CD4-positive, alpha-beta T cell treated with Interleukin-2 at 100 ng/mL for 4 hours (primary cell): Measurements from ENCODE around the gene APOA1.

ENCODE experiments used
- DNase-seq: peaks from one replicate; pipeline ENCODE4 v3.0.0-alpha.2; 2020; ENCODE audit warnings: low spot score

APOA1 gene

GRCh38 chr11:116788975-116789374 lies 48.4 kb downstream of the APOA1 start:
- DNase-seq, result no peak

GRCh38 chr11:116788534-116788933 lies 48.9 kb downstream of the APOA1 start:
- no peak for DNase-seq

GRCh38 chr11:116787786-116788486 lies 49.5 kb downstream of the APOA1 start, which contains the start of gene ZPR1:
Gene ZPR1, minus strand, starts transcription at chr11:116788023. Its CDS starts 33 bp downstream, at chr11:116787990.
- DNase-seq, result peak; percentile 84

- DNase-seq, result no peak
Observed at GRCh38 chr11:116787436-116787785, 50.0 kb downstream of the APOA1 start.

GRCh38 chr11:116786966-116787365 lies 50.5 kb downstream of the APOA1 start:
- no peak for DNase-seq

GRCh38 chr11:116786326-116786725 lies 51.1 kb downstream of the APOA1 start:
- no peak for DNase-seq
